ENCODE data around the gene SSTR3. TPM values are rescaled to one million over a fixed set of nuclear protein-coding genes. Genes with fewer than 3 reads are reported as not detected.
A peak's percentile ranks its signal among the peaks of the same experiment; 100 is the strongest.

The SSTR3 gene
- total and polyA plus RNA-seq, 2 of the 13 experiments (the other 11 are each of a cell fraction or from before 2014, with no cell fraction given), result 0.08 to 0.64 TPM

- TF ChIP-seq, protein P1, sequence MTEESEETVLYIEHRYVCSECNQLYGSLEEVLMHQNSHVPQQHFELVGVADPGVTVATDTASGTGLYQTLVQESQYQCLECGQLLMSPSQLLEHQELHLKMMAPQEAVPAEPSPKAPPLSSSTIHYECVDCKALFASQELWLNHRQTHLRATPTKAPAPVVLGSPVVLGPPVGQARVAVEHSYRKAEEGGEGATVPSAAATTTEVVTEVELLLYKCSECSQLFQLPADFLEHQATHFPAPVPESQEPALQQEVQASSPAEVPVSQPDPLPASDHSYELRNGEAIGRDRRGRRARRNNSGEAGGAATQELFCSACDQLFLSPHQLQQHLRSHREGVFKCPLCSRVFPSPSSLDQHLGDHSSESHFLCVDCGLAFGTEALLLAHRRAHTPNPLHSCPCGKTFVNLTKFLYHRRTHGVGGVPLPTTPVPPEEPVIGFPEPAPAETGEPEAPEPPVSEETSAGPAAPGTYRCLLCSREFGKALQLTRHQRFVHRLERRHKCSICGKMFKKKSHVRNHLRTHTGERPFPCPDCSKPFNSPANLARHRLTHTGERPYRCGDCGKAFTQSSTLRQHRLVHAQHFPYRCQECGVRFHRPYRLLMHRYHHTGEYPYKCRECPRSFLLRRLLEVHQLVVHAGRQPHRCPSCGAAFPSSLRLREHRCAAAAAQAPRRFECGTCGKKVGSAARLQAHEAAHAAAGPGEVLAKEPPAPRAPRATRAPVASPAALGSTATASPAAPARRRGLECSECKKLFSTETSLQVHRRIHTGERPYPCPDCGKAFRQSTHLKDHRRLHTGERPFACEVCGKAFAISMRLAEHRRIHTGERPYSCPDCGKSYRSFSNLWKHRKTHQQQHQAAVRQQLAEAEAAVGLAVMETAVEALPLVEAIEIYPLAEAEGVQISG (CRISPR knock-in tag; IDR thresholded peaks at IDR 0.05), result peak; percentile 62
- TF ChIP-seq ZSCAN31 (CRISPR knock-in tag; IDR thresholded peaks at IDR 0.05; ENCODE audit: low read depth) (no peak), HMGA1 (CRISPR knock-in tag; conservative IDR thresholded peaks at IDR 0.05) (no peak), CBX2 (IDR thresholded peaks at IDR 0.05; ENCODE audit: low read depth, low read length) (no peak), CBX2 (CRISPR knock-in tag; IDR thresholded peaks at IDR 0.05; ENCODE audit: low read depth) (no peak), PLSCR1 (CRISPR knock-in tag; IDR thresholded peaks at IDR 0.05; ENCODE audit: borderline replicate concordance) (no peak), ARHGAP35 (CRISPR knock-in tag; IDR thresholded peaks at IDR 0.05; ENCODE audit: borderline replicate concordance) (no peak), ZNF878 (CRISPR knock-in tag; IDR thresholded peaks at IDR 0.05) (0 out of 2 replicates have a peak, but pooled peaks have one; percentile 23), MED13 (CRISPR knock-in tag; IDR thresholded peaks at IDR 0.05) (no peak), RFXANK (CRISPR knock-in tag; IDR thresholded peaks at IDR 0.05) (no peak), EHMT2 (IDR thresholded peaks at IDR 0.05; ENCODE audit: borderline replicate concordance, low read depth, low read length) (no peak; the same call in 1 of the 2 replicates), PCBP2 (optimal IDR thresholded peaks at IDR 0.05; ENCODE audit: low read depth, low read length, poor library complexity, severe bottlenecking) (no peak), FOXK1 (CRISPR knock-in tag; IDR thresholded peaks at IDR 0.05; ENCODE audit: borderline replicate concordance, low read depth) (0 out of 2 replicates have a peak, but pooled peaks have one; percentile 1), ZNF460 (CRISPR knock-in tag; IDR thresholded peaks at IDR 0.05; ENCODE audit: borderline replicate concordance) (no peak), ETV5 (CRISPR knock-in tag; IDR thresholded peaks at IDR 0.05; ENCODE audit: borderline replicate concordance) (no peak), ZNF883 (CRISPR knock-in tag; IDR thresholded peaks at IDR 0.05; ENCODE audit: not compliant biosample characterization) (no peak)
- TF ChIP-seq, protein P2, sequence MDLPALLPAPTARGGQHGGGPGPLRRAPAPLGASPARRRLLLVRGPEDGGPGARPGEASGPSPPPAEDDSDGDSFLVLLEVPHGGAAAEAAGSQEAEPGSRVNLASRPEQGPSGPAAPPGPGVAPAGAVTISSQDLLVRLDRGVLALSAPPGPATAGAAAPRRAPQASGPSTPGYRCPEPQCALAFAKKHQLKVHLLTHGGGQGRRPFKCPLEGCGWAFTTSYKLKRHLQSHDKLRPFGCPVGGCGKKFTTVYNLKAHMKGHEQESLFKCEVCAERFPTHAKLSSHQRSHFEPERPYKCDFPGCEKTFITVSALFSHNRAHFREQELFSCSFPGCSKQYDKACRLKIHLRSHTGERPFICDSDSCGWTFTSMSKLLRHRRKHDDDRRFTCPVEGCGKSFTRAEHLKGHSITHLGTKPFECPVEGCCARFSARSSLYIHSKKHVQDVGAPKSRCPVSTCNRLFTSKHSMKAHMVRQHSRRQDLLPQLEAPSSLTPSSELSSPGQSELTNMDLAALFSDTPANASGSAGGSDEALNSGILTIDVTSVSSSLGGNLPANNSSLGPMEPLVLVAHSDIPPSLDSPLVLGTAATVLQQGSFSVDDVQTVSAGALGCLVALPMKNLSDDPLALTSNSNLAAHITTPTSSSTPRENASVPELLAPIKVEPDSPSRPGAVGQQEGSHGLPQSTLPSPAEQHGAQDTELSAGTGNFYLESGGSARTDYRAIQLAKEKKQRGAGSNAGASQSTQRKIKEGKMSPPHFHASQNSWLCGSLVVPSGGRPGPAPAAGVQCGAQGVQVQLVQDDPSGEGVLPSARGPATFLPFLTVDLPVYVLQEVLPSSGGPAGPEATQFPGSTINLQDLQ (CRISPR knock-in tag; IDR thresholded peaks at IDR 0.05), result no peak
- TF ChIP-seq, protein P3, sequence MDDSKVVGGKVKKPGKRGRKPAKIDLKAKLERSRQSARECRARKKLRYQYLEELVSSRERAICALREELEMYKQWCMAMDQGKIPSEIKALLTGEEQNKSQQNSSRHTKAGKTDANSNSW (CRISPR knock-in tag; IDR thresholded peaks at IDR 0.05; ENCODE audit: borderline replicate concordance), result no peak
- TF ChIP-seq, protein P4, sequence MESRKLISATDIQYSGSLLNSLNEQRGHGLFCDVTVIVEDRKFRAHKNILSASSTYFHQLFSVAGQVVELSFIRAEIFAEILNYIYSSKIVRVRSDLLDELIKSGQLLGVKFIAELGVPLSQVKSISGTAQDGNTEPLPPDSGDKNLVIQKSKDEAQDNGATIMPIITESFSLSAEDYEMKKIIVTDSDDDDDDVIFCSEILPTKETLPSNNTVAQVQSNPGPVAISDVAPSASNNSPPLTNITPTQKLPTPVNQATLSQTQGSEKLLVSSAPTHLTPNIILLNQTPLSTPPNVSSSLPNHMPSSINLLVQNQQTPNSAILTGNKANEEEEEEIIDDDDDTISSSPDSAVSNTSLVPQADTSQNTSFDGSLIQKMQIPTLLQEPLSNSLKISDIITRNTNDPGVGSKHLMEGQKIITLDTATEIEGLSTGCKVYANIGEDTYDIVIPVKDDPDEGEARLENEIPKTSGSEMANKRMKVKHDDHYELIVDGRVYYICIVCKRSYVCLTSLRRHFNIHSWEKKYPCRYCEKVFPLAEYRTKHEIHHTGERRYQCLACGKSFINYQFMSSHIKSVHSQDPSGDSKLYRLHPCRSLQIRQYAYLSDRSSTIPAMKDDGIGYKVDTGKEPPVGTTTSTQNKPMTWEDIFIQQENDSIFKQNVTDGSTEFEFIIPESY (CRISPR knock-in tag; IDR thresholded peaks at IDR 0.05), result no peak
Measured at GRCh38 chr22:37196539-37197450, 15.5 kb downstream of the SSTR3 start (continued).
